DMS 273 (cell line): ENCODE results near the gene IGSF8.

Experiments
- DNase-seq: peaks from one replicate; lab custom pipeline; 2025; ENCODE audit not compliant: unreplicated experiment; lab: John Stamatoyannopoulos, UW

The IGSF8 gene

DNA sequence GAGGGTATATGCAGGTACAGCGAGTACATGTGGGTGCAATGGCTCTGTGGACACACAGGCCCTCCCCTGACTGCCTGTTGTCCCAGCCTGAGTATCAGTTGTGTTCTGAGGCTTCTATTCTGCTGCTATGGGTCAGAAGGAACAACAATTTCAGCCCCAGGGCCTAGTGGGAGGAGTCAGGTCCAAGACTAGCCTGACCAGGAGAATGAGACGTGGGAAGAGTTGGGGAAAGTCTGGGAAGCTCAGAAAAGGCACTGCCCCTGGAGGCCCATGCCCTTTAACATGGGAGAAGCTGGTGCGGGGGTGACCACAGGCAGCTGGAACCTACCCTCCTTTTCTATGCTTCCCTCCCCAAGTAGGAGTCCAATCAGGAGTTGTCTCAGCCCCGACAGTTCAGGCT, 7.7 kb downstream of the IGSF8 start:
- DNase-seq, result peak; percentile 28

DNA sequence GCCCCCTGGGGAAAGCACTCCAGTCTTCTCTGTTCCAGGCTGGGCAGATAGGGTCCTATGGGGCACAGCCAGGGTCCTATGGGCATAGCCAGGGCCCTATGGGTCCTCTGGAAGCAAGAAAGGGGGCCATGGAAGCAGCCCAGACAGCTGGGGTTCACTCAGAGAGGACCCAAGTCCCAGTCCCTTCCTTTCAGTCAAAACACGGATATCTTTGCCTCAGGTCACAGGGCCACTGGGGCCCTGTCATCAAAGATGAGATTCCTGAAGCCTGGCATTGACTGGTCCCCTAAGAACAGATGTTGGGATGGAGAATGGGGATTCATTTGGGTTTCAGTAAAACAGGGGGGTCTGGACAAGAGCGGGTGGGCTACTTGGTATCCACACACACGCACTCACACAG, 8.5 kb downstream of the IGSF8 start:
- DNase-seq, result no peak

DNA sequence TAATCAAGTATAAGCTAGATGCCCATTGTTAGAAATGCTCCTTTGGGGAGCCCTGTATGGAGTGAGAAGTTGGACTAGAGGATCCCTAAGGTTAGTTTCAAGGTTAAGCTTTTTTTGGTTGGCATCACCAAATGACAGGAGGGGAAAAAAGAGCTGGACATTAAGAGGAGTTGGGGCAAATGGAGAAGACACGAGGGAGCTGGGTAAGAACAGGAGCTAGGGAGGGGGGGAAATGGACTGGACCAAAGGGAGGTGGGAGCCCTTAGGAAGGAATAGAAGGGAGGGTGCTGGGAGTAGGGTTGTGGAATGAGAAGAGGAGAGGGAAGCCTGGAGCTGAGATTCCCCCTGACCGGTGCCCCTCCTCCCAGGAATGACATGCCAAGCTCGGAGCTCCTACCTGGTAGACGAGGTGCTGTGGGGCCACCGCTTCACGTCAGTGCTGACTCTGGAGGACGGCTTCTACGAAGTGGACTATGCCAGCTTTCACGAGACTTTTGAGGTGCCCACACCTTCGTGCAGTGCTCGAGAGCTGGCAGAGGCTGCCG, 11.2 kb downstream of the IGSF8 start:
- no peak for DNase-seq

DNA sequence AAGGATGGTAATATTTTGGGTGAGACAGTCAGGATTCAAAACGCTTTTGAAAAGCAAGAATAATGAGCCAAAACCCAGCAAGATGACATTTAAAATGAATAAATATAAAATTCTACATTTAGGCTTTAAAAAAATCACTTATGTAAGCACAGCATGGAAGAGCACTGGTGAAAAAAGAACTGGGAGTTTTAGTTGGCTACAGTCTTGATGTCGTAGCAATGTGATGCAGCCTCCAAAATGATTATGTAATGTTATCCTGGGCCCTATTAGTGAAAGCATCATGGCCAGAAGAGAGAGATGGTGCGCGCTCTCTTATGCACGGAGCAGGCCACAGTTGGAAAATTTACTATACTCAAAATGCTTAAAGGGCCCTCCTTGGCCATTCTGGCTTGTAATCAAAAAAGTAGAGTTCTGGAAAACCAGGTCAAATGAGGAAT, 11.9 kb downstream of the IGSF8 start:
- DNase-seq, result no peak

DNA sequence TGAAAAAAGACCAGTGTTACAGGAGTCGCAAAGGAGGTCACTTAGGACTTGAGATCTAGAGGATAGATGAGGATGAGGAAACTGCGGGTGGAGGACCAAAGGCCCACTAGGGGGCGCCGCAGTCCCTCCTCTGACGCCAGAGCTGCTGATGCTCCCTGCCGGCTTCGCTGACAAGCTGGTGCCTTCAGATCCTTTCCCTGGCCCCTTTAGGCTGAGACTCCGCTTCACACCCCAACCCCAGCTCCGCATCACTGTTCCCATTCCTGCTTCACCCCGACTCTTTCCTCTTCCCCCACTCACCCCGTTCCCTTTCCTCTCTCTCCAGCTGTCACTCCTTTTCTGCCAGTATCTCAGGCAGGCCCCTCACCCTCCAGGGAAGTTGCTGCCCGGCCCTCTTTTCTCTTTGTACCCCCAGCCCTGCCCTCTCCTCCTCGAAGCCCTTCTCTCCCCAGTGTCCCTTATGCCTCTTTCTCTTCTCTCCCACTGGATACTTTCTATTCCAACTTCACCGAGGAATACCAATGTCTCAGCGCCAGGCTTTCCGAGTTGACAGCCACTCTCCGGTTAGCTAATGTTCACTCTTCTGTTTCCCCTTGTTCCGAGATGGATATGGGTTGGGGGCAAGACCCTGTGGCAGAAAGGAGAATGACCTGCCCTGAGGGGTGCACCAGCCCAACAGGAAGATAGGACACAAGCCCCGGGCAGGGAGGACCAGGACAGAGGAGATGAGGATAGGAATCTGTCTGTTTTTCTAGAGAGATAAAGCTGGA, 12.5 kb downstream of the IGSF8 start:
- peak; percentile 93 for DNase-seq

DNA sequence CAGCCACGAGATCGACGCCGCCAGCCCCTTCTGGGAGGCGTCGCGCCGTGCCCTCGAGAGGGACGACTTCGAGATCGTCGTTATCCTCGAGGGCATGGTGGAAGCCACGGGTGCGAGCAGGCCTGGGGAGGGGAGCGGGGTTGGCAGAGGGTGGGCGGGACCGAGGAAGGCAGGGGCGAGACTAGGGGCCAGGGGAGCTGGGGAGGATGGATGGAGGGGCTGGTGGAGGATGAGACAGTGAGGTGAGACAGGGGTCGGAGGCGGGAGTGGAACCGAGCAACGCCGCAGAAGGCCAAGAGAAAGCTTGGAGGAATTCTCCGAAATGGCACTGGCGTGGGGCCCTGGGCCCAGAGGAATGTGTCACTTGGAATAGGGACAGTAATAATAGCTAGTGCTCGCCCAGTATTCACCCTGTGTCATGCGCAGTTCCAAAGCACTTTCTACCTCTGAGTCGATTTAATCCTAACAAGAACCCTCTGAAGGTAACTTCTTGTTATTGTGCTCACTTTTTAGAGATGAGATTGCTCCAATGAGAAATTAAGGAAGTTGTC, 13.6 kb downstream of the IGSF8 start:
- no peak for DNase-seq

DNA sequence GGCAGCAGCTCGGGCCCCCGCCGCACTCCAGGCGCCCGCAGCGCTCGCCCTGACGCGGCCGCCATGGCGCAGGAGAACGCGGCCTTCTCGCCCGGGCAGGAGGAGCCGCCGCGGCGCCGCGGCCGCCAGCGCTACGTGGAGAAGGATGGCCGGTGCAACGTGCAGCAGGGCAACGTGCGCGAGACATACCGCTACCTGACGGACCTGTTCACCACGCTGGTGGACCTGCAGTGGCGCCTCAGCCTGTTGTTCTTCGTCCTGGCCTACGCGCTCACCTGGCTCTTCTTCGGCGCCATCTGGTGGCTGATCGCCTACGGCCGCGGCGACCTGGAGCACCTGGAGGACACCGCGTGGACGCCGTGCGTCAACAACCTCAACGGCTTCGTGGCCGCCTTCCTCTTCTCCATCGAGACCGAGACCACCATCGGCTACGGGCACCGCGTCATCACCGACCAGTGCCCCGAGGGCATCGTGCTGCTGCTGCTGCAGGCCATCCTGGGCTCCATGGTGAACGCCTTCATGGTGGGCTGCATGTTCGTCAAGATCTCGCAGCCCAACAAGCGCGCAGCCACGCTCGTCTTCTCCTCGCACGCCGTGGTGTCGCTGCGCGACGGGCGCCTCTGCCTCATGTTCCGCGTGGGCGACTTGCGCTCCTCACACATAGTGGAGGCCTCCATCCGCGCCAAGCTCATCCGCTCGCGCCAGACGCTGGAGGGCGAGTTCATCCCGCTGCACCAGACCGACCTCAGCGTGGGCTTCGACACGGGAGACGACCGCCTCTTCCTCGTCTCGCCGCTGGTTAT, 14.2 kb downstream of the IGSF8 start:
- DNase-seq, result peak; percentile 61

DNA sequence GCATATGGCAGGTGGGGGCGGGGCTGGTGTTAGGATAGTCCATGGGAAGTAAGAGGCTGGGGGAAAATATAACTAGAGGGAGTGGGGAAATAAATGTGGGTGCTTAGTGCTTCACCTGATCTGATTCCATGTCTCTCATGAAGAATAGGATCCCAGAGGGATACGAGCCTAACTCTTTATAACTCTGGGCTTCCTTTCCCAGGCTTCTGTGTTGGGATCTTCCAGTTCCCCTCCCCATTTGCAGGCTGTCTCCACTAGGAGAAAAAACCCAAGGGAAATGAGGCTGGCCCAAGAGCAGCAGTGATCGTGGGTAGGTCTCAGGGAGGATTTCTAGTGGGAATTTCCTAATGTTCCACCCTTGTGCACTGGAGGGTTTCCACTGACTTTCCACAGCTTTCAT, 15.5 kb downstream of the IGSF8 start:
- no peak for DNase-seq

DNA sequence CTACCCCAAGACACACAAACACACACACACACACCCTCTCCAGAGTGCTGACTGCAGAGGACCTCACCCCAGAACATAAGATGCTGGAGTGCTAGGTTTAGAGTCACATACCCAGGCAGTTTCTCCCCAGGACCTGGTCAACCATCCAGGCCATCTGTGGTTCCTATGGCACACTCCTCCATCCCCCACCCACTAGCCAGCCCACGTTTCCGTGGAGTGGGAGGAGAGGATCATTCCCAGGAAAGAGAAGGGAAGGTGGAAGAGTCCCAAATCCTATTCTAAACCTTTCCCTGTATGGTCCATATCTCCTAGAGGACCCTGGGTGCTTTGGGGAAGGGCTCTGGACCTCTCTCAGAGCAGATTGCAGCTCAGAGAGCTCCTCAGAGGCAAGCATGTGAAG, 15.9 kb downstream of the IGSF8 start:
- DNase-seq, result no peak

DNA sequence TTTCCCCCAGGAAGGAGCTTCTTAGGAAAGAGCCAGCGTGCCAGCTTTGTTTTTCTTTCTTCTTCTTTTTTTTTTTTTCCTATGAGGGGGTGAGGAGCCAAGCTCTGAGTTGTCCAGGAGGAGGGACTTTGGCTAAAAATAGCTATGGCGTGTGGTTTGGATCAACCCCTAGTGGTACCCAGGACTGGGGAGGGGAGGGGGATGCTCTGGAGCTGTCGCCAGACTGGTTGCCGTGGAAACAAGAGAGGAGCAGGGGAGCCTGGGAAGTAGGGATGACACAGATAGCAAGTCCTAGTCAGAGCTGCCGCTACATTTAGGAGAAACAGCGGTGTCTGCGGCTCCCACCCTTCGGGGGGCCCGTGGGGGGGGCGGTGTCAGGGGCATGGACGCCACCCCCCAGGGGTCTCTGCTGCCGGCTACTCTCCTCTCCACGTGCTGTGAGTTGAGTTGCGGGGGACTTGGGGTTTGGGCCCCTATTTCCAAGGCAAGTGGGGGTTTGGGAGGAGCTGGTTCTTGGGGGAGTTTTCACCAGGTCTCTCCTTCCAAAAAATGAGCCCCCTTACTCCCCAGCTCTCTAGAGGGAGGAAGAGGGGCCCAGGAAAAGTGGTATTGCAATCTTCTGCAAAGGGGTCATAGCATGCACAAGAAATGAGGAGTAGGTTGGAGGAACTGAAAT, 17.0 kb downstream of the IGSF8 start, which contains the start of gene KCNJ9:
TSS of gene KCNJ9 (plus strand) at position 278 of the 676 bp plus-strand sequence. CDS start 2,493 bp downstream, outside the sequence.
- peak; percentile 44 for DNase-seq

DNA sequence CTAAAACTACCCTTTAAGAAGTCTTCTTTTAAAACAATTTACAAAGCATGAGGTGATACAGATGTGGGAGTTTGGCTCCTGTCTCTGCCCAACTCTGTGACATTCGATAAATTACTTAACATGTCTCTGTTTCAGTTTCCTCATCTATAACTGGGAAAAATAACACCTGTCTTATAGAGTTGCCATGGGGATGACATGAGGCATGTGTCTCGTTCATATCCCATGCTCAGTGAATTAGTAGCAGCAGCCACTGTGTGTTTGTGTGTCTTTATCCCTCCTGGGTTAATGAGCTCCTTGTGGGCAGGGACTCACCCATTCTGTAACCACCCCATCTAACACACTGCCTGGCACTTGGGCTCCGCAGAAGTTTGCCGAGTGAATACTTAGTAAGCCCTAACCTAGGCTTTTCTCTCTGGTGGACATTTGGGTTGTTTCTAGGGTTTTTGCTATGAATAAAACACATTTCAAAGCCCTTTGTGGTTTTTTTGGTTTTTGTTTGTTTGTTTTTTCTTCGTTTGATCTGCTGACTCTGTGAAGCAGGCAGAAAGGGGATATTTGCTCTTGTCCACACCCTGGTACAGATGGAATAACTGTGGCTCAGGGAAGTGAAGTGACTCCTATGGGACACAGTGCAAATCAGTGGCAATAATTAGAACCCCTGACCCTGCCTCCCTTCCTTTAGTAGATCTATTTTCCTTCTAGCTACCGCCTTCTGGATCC, 17.9 kb downstream of the IGSF8 start:
- DNase-seq, result no peak

DNA sequence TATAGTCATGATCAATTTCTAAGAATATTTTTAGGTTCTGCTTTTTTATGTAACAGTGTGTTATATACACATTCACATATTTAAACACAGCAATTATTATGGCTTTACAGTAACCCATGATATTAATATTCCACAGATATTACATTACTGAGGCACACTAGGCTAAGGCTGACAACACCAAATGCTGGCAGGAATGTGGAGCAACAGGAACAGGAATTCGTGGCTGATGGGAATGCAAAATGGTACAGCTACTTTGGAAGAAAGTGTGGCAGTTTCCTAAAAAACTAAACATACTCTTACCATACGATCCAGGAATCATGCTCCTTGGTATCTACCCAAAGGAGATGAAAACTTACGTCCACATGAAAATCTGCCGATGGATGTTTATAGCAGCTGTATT, 19.0 kb downstream of the IGSF8 start:
- DNase-seq, result no peak

DNA sequence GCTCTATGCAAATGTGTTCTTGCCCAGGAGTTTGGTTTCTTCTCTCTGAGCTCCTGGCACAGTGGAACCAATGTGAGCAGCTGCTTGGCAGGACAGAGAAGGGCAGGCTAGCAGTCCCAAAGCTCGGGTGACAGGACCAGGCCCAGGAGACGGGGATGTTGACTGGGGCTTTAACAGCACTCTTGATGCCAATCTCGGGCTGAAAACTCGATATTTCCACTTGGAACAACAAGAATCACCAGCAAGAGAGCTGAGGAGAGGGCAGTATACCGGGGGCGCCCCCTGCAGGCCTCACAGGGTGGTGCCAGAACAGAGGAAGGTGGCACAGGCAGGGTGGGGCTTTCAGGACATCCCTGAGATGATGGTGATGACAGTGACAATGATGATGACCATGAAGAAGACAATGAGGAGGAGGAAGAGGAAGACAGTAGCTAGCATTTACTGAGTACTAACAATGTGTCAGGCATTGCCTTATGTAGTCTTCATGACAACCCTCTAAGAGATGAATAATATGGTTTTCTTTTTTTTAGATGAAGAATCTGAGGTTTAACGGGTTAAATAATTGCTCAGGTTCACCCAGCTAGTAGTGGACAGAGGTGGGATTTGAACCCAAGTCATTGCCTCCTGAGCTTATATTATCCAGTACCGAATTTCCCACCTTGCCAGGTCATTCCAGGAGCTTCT, 19.8 kb downstream of the IGSF8 start:
- DNase-seq, result peak; percentile 60

DNA sequence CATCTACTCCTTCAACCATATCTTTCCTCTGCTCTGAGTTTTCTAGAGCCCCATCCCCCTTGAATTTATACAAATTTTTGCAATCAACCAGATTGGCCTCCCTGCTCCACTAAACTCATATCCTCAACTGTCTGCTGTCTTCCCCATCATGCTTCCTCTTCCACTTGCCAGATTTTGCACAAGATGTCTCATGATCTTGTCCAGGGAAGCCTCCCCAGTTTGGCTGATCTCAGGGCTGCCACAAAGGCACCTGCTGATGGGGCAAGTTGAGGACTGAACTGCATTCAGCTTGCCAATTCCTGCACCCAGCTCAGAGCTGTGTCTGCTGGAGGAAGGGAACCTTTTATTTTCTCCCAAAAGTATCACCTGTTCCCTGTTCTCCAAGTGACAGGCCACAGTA, 20.9 kb downstream of the IGSF8 start:
- DNase-seq, result no peak

DNA sequence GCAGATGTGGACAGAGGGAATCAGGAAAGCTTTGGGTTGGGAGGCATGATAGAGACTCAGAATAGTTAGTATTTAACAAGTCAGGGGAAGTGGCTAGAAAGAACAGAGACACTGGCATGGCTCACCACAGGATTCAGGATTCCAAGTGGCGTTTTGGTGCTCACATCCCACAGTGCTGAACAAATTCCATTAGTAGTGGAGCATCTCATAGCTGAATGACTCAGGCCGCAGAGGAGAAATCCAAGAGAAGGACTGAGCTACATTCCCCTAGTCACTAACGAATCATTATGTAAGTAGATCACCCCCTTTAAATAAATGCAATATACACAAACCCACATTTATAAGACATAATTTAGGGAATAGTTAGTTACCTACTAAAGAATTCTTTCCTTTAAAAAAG, 22.1 kb downstream of the IGSF8 start:
- no peak for DNase-seq

DNA sequence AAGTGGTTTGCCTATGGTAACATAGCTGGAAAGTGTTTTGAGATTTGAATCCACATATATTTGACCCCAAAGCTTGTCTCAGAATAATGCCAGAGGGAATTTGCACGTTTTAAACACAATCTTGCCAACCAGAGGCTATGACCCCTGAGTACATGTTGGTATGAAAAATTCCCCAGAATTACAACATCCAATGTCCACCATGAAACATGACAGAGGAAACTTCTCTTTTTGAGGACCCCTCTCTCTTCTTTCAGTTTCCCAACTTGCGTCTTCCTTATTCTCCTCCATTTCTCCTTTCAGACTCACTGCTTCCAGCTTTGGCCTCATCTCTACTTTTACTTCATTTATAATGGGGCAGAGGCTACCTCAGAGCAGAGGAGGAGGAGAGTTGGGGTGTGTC, 22.6 kb downstream of the IGSF8 start:
- DNase-seq, result no peak

DNA sequence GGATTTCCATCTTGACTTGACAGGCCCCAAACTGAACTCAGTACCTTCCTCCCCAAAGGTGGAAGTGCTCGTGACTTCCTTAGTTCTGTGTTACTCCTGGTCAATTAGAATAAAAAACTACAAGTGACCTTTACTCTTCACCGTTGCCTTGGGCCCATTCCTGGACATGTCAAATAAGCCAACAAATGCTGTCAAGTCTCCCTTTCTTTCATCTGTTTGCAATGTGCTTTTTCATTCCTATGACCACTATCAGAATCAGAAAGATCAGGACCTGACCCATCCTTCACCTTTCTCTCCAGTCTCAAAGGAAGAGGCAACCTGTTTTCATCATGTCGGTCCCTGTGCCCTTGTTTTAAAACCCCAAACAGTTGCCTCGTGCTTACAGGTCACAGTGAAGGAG, 23.6 kb downstream of the IGSF8 start:
- DNase-seq, result no peak

DNA sequence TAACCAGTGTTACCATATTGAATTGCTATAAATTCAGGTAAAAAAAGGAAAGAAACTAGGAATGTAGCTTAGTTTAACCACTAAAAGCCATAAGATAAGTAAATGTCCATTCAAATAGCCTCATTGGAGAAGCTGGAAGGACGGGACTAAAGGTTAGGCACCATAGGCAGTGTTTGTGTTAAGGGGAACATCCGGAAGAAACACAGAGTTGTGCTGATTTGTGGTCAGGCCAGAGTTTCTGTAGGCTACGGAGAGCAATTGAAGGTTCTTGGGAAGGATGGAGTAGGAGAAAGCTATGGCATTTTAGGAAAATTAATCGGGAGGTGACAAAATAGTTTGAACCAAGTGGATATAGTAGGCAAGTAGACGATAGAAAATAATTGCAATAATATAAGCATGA, 27.1 kb downstream of the IGSF8 start:
- DNase-seq, result no peak

DNA sequence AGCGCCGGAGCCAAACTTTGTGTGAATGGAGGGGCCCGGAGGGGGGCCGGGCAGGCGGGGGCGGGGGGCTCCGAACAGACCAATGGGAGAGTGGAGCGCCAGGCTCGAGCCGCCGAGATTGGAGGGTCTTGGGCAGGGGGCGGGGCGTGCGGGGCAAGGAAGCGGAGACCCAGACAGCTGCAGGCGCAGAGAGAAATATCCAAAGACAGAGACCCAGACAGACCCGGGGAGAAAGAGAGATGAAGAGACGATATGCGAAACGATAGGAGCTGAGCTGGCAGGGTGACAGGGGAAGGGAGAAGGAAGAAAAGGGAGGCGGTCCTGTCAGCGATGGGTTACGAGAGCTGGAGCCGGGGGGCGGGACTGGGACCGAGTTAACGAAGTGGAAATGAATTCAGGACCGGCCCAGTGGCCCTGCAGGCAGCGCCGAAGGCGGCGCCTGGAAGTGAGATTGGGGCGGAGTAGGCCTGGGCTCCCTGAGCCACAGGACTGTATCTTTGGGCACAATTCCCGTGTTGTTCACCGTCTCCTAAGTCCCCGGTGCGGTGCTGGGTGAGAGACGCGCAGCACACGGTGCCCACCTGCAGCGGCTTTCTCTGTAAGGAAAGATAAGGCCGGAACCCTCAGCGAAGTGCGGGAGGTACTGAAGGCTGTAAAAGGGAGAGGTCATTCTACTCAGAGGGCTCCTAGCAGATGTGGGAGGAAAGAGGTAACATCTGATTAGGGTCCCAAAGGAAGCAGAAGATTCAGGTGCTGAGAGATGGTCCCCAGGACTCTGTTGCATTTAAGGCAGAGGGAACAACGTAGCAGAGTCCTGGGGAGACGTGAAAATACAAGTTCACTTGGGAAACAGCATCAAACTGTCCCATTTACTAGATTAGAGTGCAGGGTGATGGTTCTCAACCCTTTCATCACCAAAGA, 27.9 kb downstream of the IGSF8 start:
- DNase-seq, result peak; percentile 90
